K562 (cell line): Measurements from ENCODE around the gene MYLK4. TPM values are rescaled to one million over a fixed set of nuclear protein-coding genes. Genes with fewer than 3 reads are reported as not detected.

Experiments used
- ATF1 ChIP-seq, 2 experiments: fragments of 450-650 bp in 1 of 2; IDR thresholded peaks; 2 replicates each; pipeline ENCODE4 v1.6.1; 2016; ENCODE audit warnings: missing compliant biosample characterization in 1 of 2, missing genetic modification characterization in 1 of 2
- CHD1 ChIP-seq: fragments of 200-600 bp; sonication (generic); IDR thresholded peaks from one replicate; pipeline ENCODE4 v1.6.1; 2012; ENCODE audit warnings: mild to moderate bottlenecking, moderate library complexity, low read length, inconsistent platforms
- FOXM1 ChIP-seq, 2 experiments: fragments of 450-650 bp in 1 of 2; sonication (generic) in 1 of 2; formaldehyde crosslinking in 1 of 2; IDR thresholded peaks; 2 replicates each; pipeline versions ENCODE4 v1.6.1 to v1.9.0; 2017 to 2022; ENCODE audit warnings: low read depth in 2 of 2, mild to moderate bottlenecking in 2 of 2, missing genetic modification reagents in 1 of 2, moderate library complexity in 1 of 2
- GTF2F1 ChIP-seq: IDR thresholded peaks from 2 replicates; pipeline ENCODE4 v1.6.1; 2011; ENCODE audit warnings: low read depth, low read length, improper control_type of control experiment
- HEY1 ChIP-seq: fragments of 250-450 bp; sonication (Bioruptor Pico); IDR thresholded peaks from 2 replicates; pipeline ENCODE4 v1.5.0; 2020; ENCODE audit warnings: mild to moderate bottlenecking, moderate library complexity, borderline replicate concordance
- HNRNPK ChIP-seq: fragments of 200-400 bp; formaldehyde crosslinking; IDR thresholded peaks from one replicate; pipeline ENCODE4 v1.6.1; 2018; ENCODE audit warnings: mild to moderate bottlenecking, low read depth, low read length; ENCODE audit not compliant: poor library complexity, severe bottlenecking
- MCM3 ChIP-seq: fragments of 450-650 bp; IDR thresholded peaks from 2 replicates; pipeline ENCODE4 v1.6.1; 2016
- MECOM ChIP-seq: fragments of 250-450 bp; sonication (Bioruptor Pico); IDR thresholded peaks from 2 replicates; pipeline ENCODE4 v1.8.0; 2022; ENCODE audit warnings: inconsistent platforms
- MYNN ChIP-seq, 2 experiments: sonication (generic); formaldehyde crosslinking in 1 of 2; IDR thresholded peaks; 2 replicates each; pipeline versions ENCODE4 v1.5.0 to v1.6.1; 2016 to 2020; ENCODE audit warnings: antibody characterized with exemption in 1 of 2, missing genetic modification reagents in 1 of 2
- NFIC ChIP-seq: fragments of 450-650 bp; IDR thresholded peaks from 2 replicates; pipeline ENCODE4 v1.6.1; 2017; ENCODE audit warnings: mild to moderate bottlenecking, inconsistent platforms
- PCBP2 ChIP-seq: fragments of 200-400 bp; formaldehyde crosslinking; IDR thresholded peaks from 2 replicates; pipeline ENCODE4 v1.6.1; 2018; ENCODE audit warnings: low read length, low read depth, mild to moderate bottlenecking, moderate library complexity; ENCODE audit not compliant: poor library complexity, severe bottlenecking
- SAP30 ChIP-seq: fragments of 200-600 bp; sonication (generic); IDR thresholded peaks from 2 replicates; pipeline ENCODE4 v1.6.1; 2012; ENCODE audit warnings: borderline replicate concordance, low read depth, mild to moderate bottlenecking, moderate library complexity, low read length, control low read depth, inconsistent platforms; ENCODE audit not compliant: insufficient read depth, poor library complexity, severe bottlenecking
- TCF3 ChIP-seq: sonication (generic); formaldehyde crosslinking; IDR thresholded peaks from 2 replicates; pipeline ENCODE4 v1.4.0; 2020; ENCODE audit warnings: mild to moderate bottlenecking, missing genetic modification reagents
- polyA plus RNA-seq, 8 experiments: library from polyadenylated mRNA; depleted of rRNA in 4 of 8; stranded (reverse) in 5 of 8; unstranded in 3 of 8; fragments of >200 nt; fragmentation: Nextera tagmentation in 2 of 8; fragmentation: Illumina TruSeq in 1 of 8; extraction: Ambion mirVana in 2 of 8; extraction: Trizol in 1 of 8; gene quantifications; 2 replicates each; pipeline versions ENCODE4 v1.2.1 to v1.2.3, GENCODE V29; 2011 to 2014; ENCODE audit warnings: inconsistent platforms in 1 of 8, missing spikeins in 1 of 8
- total RNA-seq, 7 experiments: library from RNA; depleted of rRNA in 6 of 7; stranded (reverse); fragments of >200 nt in 6 of 7; fragmentation: Illumina TruSeq in 2 of 7; extraction: Trizol in 2 of 7; gene quantifications; 2 replicates each; pipeline versions ENCODE4 v1.2.1 to v1.2.3, GENCODE V29; 2011 to 2021; ENCODE audit warnings: low replicate concordance in 1 of 7
- TF ChIP-seq, protein P1 (sequence below): sonication (generic); formaldehyde crosslinking; IDR thresholded peaks from 2 replicates; pipeline ENCODE4 v1.8.1; 2023; ENCODE audit warnings: missing genetic modification reagents, mild to moderate bottlenecking, borderline replicate concordance
- TF ChIP-seq, protein P2 (sequence below): fragments of 450-650 bp; IDR thresholded peaks from 2 replicates; pipeline ENCODE4 v1.6.1; 2016; ENCODE audit warnings: missing biosample characterization, missing genetic modification characterization
- TF ChIP-seq, protein P3 (sequence below): fragments of 450-650 bp; IDR thresholded peaks from 2 replicates; pipeline ENCODE4 v1.6.1; 2016
- TF ChIP-seq, protein P4 (sequence below): fragments of 250-450 bp; sonication (Bioruptor Pico); IDR thresholded peaks from 2 replicates; pipeline ENCODE4 v1.5.0; 2021

Gene MYLK4
- total and polyA plus RNA-seq, 9 of the 15 experiments (the other 6 are each of a cell fraction or from before 2014, with no cell fraction given): 0.01 to 0.15 (median 0.06) TPM

DNA sequence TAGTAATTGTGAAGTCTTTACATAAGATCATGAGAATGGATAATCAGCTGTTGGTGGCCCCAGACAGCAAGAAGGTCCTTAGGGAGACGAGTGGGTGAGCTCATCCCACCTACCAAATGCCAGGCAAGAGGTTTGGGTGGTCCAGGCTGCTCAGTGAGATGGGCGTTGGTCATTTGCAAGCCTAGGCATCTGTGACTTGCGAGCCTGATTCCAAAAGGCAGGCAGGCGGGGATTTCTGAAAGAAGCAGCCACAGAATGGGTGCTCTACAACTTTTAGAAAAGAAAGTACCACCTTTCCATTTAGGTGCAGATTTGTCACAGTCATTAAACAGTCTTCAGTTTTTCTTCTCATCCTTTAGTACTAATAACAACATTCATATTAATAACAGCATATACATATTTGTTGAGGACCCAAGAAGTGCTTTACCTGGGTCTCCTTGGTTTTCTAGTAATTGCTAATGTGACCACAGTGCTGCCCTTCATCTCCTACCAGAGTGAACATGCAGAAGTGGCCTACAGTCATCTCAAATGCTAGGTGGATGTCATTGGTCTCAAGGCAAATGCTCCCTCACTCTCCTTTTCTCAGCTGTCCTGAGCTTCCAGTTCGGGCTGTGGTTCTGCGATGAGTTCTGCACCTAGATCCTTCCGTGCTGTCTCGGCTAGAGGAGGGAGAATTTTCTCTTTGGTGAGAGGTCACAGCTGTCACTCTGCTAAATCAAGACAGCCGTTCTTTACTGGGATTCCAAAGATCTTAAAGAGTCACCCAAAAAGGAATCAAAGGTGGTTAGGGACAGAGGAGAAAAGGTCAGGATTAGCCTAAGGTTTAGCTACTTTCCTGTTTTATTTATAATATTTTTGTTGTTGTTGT is 17.2 kb upstream of the MYLK4 start (continued):
- TF ChIP-seq, protein P1, sequence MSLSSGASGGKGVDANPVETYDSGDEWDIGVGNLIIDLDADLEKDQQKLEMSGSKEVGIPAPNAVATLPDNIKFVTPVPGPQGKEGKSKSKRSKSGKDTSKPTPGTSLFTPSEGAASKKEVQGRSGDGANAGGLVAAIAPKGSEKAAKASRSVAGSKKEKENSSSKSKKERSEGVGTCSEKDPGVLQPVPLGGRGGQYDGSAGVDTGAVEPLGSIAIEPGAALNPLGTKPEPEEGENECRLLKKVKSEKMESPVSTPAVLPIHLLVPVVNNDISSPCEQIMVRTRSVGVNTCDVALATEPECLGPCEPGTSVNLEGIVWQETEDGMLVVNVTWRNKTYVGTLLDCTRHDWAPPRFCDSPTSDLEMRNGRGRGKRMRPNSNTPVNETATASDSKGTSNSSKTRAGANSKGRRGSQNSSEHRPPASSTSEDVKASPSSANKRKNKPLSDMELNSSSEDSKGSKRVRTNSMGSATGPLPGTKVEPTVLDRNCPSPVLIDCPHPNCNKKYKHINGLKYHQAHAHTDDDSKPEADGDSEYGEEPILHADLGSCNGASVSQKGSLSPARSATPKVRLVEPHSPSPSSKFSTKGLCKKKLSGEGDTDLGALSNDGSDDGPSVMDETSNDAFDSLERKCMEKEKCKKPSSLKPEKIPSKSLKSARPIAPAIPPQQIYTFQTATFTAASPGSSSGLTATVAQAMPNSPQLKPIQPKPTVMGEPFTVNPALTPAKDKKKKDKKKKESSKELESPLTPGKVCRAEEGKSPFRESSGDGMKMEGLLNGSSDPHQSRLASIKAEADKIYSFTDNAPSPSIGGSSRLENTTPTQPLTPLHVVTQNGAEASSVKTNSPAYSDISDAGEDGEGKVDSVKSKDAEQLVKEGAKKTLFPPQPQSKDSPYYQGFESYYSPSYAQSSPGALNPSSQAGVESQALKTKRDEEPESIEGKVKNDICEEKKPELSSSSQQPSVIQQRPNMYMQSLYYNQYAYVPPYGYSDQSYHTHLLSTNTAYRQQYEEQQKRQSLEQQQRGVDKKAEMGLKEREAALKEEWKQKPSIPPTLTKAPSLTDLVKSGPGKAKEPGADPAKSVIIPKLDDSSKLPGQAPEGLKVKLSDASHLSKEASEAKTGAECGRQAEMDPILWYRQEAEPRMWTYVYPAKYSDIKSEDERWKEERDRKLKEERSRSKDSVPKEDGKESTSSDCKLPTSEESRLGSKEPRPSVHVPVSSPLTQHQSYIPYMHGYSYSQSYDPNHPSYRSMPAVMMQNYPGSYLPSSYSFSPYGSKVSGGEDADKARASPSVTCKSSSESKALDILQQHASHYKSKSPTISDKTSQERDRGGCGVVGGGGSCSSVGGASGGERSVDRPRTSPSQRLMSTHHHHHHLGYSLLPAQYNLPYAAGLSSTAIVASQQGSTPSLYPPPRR (CRISPR knock-in tag): no peak
- no peak for TF ChIP-seq ATF1 (CRISPR knock-in tag; IDR thresholded peaks at IDR 0.05)
- TF ChIP-seq ATF1 (tag; IDR thresholded peaks at IDR 0.05): no peak
- no peak for TF ChIP-seq HEY1
- no peak for TF ChIP-seq PCBP2
- TF ChIP-seq TCF3 (CRISPR knock-in tag): no peak
- TF ChIP-seq FOXM1 (IDR thresholded peaks at IDR 0.05; ENCODE audit: low read depth): no peak
- no peak for TF ChIP-seq FOXM1 (CRISPR knock-in tag; IDR thresholded peaks at IDR 0.05; ENCODE audit: low read depth)
- no peak for TF ChIP-seq MYNN (IDR thresholded peaks at IDR 0.05)
- no peak for TF ChIP-seq MYNN (CRISPR knock-in tag; IDR thresholded peaks at IDR 0.05)
- no peak for TF ChIP-seq HNRNPK
- TF ChIP-seq CHD1: no peak
- no peak for TF ChIP-seq MCM3
- TF ChIP-seq, protein P2, sequence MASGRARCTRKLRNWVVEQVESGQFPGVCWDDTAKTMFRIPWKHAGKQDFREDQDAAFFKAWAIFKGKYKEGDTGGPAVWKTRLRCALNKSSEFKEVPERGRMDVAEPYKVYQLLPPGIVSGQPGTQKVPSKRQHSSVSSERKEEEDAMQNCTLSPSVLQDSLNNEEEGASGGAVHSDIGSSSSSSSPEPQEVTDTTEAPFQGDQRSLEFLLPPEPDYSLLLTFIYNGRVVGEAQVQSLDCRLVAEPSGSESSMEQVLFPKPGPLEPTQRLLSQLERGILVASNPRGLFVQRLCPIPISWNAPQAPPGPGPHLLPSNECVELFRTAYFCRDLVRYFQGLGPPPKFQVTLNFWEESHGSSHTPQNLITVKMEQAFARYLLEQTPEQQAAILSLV: no peak
- TF ChIP-seq, protein P3, sequence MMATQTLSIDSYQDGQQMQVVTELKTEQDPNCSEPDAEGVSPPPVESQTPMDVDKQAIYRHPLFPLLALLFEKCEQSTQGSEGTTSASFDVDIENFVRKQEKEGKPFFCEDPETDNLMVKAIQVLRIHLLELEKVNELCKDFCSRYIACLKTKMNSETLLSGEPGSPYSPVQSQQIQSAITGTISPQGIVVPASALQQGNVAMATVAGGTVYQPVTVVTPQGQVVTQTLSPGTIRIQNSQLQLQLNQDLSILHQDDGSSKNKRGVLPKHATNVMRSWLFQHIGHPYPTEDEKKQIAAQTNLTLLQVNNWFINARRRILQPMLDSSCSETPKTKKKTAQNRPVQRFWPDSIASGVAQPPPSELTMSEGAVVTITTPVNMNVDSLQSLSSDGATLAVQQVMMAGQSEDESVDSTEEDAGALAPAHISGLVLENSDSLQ: peak; percentile 60
- no peak for TF ChIP-seq GTF2F1
- no peak for TF ChIP-seq MECOM
- TF ChIP-seq NFIC: no peak
- TF ChIP-seq, protein P4, sequence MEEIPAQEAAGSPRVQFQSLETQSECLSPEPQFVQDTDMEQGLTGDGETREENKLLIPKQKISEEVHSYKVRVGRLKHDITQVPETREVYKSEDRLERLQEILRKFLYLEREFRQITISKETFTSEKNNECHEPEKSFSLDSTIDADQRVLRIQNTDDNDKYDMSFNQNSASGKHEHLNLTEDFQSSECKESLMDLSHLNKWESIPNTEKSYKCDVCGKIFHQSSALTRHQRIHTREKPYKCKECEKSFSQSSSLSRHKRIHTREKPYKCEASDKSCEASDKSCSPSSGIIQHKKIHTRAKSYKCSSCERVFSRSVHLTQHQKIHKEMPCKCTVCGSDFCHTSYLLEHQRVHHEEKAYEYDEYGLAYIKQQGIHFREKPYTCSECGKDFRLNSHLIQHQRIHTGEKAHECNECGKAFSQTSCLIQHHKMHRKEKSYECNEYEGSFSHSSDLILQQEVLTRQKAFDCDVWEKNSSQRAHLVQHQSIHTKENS (CRISPR knock-in tag): no peak
- TF ChIP-seq SAP30: peak; percentile 58
